Endothelial cell of umbilical vein (primary cell): ENCODE measurements around the gene BIRC6. TPM values are rescaled to one million over a fixed set of nuclear protein-coding genes. Genes with fewer than 3 reads are reported as not detected.

Experiments used
- BruUV-seq: library from RNA; stranded (reverse); fragments of 400-500 nt; replicated peaks from 2 replicates; lab custom pipeline; 2021; lab: Mats Ljungman, UMichigan
- CTCF ChIA-PET: fragments of 300-600, 350-600 bp; sonication (Branson Sonifier 250); formaldehyde crosslinking; loops from one replicate; lab custom pipeline; 2021; ENCODE audit warnings: antibody characterized with exemption, inconsistent platforms; lab: Charles Lee
- POLR2A ChIA-PET: fragments of 300-600, 350-600 bp; sonication (Branson Sonifier 250); formaldehyde crosslinking; loops from one replicate; lab custom pipeline; 2021; ENCODE audit warnings: antibody characterized with exemption, inconsistent platforms; lab: Charles Lee
- DNase-seq: peaks from one replicate; pipeline ENCODE4 v3.0.0-alpha.2; 2011; ENCODE audit warnings: low read depth, low spot score
- FAIRE-seq: peaks from 2 replicates; lab custom pipeline; 2011; peaks lifted over from hg19 to GRCh38; lab: Jason Lieb, UNC
- H2AFZ ChIP-seq: 2 replicates; pipeline ENCODE4 v1.6.0; 2012; ENCODE audit warnings: low read depth, low read length, control low read depth, inconsistent platforms
- H3K27ac ChIP-seq: 2 replicates; pipeline ENCODE4 v1.5.1; 2011; ENCODE audit warnings: low read depth, mild to moderate bottlenecking, control low read depth, low read length, moderate library complexity; ENCODE audit not compliant: insufficient read depth
- H3K27me3 ChIP-seq, 2 experiments: 2 replicates each; pipeline versions ENCODE4 v1.6.0 to v1.6.1; 2011; ENCODE audit warnings: low read length in 2 of 2, mixed read lengths in 1 of 2; ENCODE audit not compliant: control insufficient read depth in 2 of 2, insufficient read depth in 2 of 2
- H3K36me3 ChIP-seq, 2 experiments: 2 replicates in 1 of 2; 3 replicates in 1 of 2; pipeline ENCODE4 v1.5.1; 2011; ENCODE audit warnings: low read length in 2 of 2, mild to moderate bottlenecking in 1 of 2, moderate library complexity in 1 of 2; ENCODE audit not compliant: control insufficient read depth in 2 of 2, insufficient read depth in 2 of 2; ENCODE audit errors: extremely low read depth in 1 of 2
- H3K4me1 ChIP-seq: 3 replicates; pipeline ENCODE4 v1.5.1; 2011; ENCODE audit warnings: mild to moderate bottlenecking, low read length; ENCODE audit not compliant: control insufficient read depth, insufficient read depth; ENCODE audit errors: extremely low read depth
- H3K4me2 ChIP-seq: 2 replicates; pipeline ENCODE4 v1.6.1; 2011; ENCODE audit warnings: low read length, control low read depth, mixed read lengths; ENCODE audit not compliant: insufficient read depth
- H3K4me3 ChIP-seq, 3 experiments: fragments of 200-600 bp in 1 of 3; sonication (generic), shearing (Covaris generic) in 1 of 3; replicated peaks in 1 of 3; 2 replicates each; pipeline ENCODE4 v1.5.1; 2011 to 2016; ENCODE audit warnings: control low read depth in 3 of 3, low read length in 3 of 3, mild to moderate bottlenecking in 2 of 3, inconsistent platforms in 1 of 3, low read depth in 1 of 3, moderate library complexity in 1 of 3; ENCODE audit not compliant: insufficient read depth in 1 of 3
- H3K79me2 ChIP-seq: 2 replicates; pipeline ENCODE4 v1.6.0; 2012; ENCODE audit warnings: low read length, inconsistent platforms; ENCODE audit not compliant: control insufficient read depth, insufficient read depth
- H3K9ac ChIP-seq: replicated peaks from 2 replicates; pipeline ENCODE3; 2011; ENCODE audit warnings: low read length, control low read depth; ENCODE audit not compliant: insufficient read depth; ENCODE audit errors: extremely low read depth
- H3K9me1 ChIP-seq: replicated peaks from 3 replicates; pipeline ENCODE4 v1.6.0; 2011; ENCODE audit warnings: mild to moderate bottlenecking, low read length; ENCODE audit not compliant: control insufficient read depth, insufficient read depth; ENCODE audit errors: extremely low read depth
- H3K9me3 ChIP-seq: replicated peaks from 2 replicates; pipeline ENCODE4 v1.5.1; 2012; ENCODE audit warnings: low read length, inconsistent platforms; ENCODE audit not compliant: control insufficient read depth, insufficient read depth
- H4K20me1 ChIP-seq: replicated peaks from 2 replicates; pipeline ENCODE3; 2011; ENCODE audit warnings: mild to moderate bottlenecking, low read length; ENCODE audit not compliant: control insufficient read depth, insufficient read depth; ENCODE audit errors: extremely low read depth
- EZH2 ChIP-seq: IDR thresholded peaks from 2 replicates; pipeline ENCODE4 v1.6.1; 2012; ENCODE audit warnings: borderline replicate concordance, low read depth, mild to moderate bottlenecking, moderate library complexity, low read length, inconsistent platforms; ENCODE audit not compliant: severe bottlenecking
- JUN ChIP-seq: IDR thresholded peaks from 2 replicates; pipeline ENCODE4 v1.6.1; 2011; ENCODE audit warnings: borderline replicate concordance, low read depth; ENCODE audit not compliant: insufficient read length, insufficient read depth
- MYC ChIP-seq: IDR thresholded peaks from one replicate; pipeline ENCODE4 v1.6.1; 2011; ENCODE audit warnings: mild to moderate bottlenecking, low read depth, low read length
- POLR2AphosphoS5 ChIP-seq: IDR thresholded peaks from 2 replicates; pipeline ENCODE4 v1.6.1; 2012; ENCODE audit warnings: low read depth, mild to moderate bottlenecking, control low read depth, low read length, moderate library complexity; ENCODE audit not compliant: insufficient read depth
- dilution Hi-C: fragments of 300-500 bp; cut with MboI; formaldehyde crosslinking; loops from one replicate; pipeline ENCODE4 v1.15.0; 2019; ENCODE audit warnings: low sequenced_read_pairs; ENCODE audit not compliant: extremely low pct_ligation_motif_present
- intact Hi-C: fragments of 100-400 bp; cut with micrococcal nuclease; formaldehyde crosslinking; loops from one replicate; pipeline ENCODE4 v1.10.0; 2022
- polyA plus RNA-seq, 4 experiments: library from polyadenylated mRNA; depleted of rRNA in 3 of 4; stranded (reverse) in 3 of 4; unstranded in 1 of 4; fragments of >200 nt; gene quantifications; 2 replicates each; pipeline versions ENCODE4 v1.2.1 to v1.2.3, GENCODE V29; 2011 to 2012; ENCODE audit warnings: missing spikeins in 1 of 4
- total RNA-seq: library from RNA; stranded (reverse); gene quantifications from 2 replicates; pipeline ENCODE4 v1.2.3, GENCODE V29; 2021
- TF ChIP-seq, protein P1 (sequence below): IDR thresholded peaks from 2 replicates; pipeline ENCODE4 v1.6.1; 2011; ENCODE audit not compliant: insufficient read depth, insufficient read length
- TF ChIP-seq, protein P2 (sequence below), 2 donors: IDR thresholded peaks; 1 replicate in 1 of 2; 2 replicates in 1 of 2; pipeline ENCODE4 v1.5.1; 2011; ENCODE audit warnings: low read length in 2 of 2, mild to moderate bottlenecking in 2 of 2, moderate library complexity in 2 of 2, control low read depth in 1 of 2, inconsistent platforms in 1 of 2, low read depth in 1 of 2; ENCODE audit not compliant: insufficient read depth in 1 of 2; ENCODE audit errors: extremely low read depth in 1 of 2

BIRC6 gene
- total and polyA plus RNA-seq, 2 donors (not counting 3 experiments of a cell fraction or from before 2014, with no cell fraction given), result 34.2 to 83.1 TPM

DNA sequence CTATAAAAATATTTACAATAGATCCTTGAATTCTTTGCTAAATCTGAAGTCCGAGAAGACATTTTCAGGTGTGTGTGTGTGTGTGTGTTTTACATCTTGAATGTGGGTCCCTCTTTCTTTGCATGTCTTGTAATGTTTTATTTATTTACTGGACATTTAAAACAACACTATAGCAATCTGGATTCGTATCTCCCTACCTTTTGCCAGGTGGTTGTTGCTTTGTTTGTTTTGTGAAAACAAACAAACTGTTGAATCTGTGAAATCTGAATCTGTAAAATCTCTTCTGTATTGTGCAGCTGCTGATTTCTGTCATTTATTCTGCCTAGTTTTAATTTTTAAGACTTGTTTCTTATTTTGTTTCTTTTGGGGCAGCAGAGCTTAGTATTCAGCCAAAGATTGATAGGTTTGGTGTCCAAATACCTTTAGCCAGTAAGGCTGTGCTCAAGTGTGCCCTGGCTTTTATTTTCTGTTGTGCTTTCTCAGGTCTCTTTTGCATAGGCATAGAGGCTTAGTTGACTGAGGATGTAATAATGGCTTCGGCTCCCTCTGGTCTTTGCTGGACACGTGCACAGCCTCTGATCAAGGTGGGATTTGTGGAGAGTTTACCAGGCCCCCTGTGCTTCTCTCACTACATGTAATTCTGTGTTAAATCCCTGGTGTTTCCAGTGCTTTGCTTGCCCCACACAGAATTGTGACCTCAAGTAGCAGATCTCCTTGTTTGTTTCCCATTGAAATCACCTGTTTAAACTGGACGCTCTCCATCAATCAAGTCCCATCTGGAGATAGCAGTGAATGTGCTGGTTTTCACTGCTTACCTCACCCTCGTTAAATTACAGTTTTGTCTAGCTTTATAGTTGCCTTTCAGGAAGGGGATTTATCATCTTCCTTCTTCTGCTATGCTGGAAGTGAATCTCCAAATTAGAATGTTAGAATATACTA, 71.1 kb downstream of the BIRC6 start:
- CTCF ChIA-PET, result interaction anchor here (1.0 to 1.4 kb wide), 5 partner anchors 9 to 14 kb away, joined by 3 to 7 read pairs (median 4); no protein-coding TSS in a partner anchor
- TF ChIP-seq, protein P1, sequence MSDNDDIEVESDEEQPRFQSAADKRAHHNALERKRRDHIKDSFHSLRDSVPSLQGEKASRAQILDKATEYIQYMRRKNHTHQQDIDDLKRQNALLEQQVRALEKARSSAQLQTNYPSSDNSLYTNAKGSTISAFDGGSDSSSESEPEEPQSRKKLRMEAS, result no peak
- TF ChIP-seq JUN, result no peak
- TF ChIP-seq, protein P2, sequence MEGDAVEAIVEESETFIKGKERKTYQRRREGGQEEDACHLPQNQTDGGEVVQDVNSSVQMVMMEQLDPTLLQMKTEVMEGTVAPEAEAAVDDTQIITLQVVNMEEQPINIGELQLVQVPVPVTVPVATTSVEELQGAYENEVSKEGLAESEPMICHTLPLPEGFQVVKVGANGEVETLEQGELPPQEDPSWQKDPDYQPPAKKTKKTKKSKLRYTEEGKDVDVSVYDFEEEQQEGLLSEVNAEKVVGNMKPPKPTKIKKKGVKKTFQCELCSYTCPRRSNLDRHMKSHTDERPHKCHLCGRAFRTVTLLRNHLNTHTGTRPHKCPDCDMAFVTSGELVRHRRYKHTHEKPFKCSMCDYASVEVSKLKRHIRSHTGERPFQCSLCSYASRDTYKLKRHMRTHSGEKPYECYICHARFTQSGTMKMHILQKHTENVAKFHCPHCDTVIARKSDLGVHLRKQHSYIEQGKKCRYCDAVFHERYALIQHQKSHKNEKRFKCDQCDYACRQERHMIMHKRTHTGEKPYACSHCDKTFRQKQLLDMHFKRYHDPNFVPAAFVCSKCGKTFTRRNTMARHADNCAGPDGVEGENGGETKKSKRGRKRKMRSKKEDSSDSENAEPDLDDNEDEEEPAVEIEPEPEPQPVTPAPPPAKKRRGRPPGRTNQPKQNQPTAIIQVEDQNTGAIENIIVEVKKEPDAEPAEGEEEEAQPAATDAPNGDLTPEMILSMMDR (IDR thresholded peaks at IDR 0.05; ENCODE audit: extremely low read depth in 1 of 2, insufficient read depth in 1 of 2, low read depth in 1 of 2, low read length in 2 of 2), result no peak
- TF ChIP-seq POLR2AphosphoS5, result no peak
- TF ChIP-seq EZH2, result no peak
- no peak for TF ChIP-seq MYC
- POLR2A ChIA-PET, result no interaction called here
- Histone ChIP-seq H3K4me2 (no peak overlapping the region), H3K9me3 (no peaks in the 10 kb centered on the region), H3K9ac (no peak overlapping the region), H3K27ac (no peak overlapping the region), H2AFZ (no peak overlapping the region), H3K4me3 (no peak overlapping the region), H3K9me1 (no peaks in the 10 kb centered on the region), H3K36me3 (peaks cover 0 to 4% of the 10 kb centered on the region in 2 experiments), H3K27me3 (no peaks in the 10 kb centered on the region), H4K20me1 (peaks cover 4% of the 10 kb centered on the region), H3K79me2 (peaks cover 65% of the 10 kb centered on the region), H3K4me1 (no peaks in the 10 kb centered on the region)
- DNase-seq, result peak; percentile 13
- no peak for FAIRE-seq
- intact Hi-C loops (no loop called here), dilution Hi-C loops (no loop called here)
- no TSS peak for BruUV-seq
